Left kidney (tissue), 2 donors: ENCODE measurements around the gene MARCHF11. TPM values are rescaled to one million over a fixed set of nuclear protein-coding genes. Genes with fewer than 3 reads are reported as not detected.

Experiments used
- DNase-seq: peaks from one replicate; pipeline ENCODE4 v3.0.0-alpha.2; 2013
- polyA plus RNA-seq: library from polyadenylated mRNA; unstranded; fragments of 120-200 nt; gene quantifications from one replicate; pipeline ENCODE4 v1.2.1, GENCODE V29; 2013; ENCODE audit not compliant: insufficient read length

MARCHF11 gene
- polyA plus RNA-seq, 1 donor: 1.7 TPM

- DNase-seq: no peak
Measured at GRCh38 chr5:16057277-16057676, 122.3 kb downstream of the MARCHF11 start.

GRCh38 chr5:16051246-16051755, 128.3 kb downstream of the MARCHF11 start:
- no peak for DNase-seq

GRCh38 chr5:16050414-16050813, 129.2 kb downstream of the MARCHF11 start:
- no peak for DNase-seq

- no peak for DNase-seq
Measured at GRCh38 chr5:16049761-16050160, 129.8 kb downstream of the MARCHF11 start.

GRCh38 chr5:16048132-16048531, 131.5 kb downstream of the MARCHF11 start:
- no peak for DNase-seq

GRCh38 chr5:16043349-16043965, 136.1 kb downstream of the MARCHF11 start:
- DNase-seq: no peak

GRCh38 chr5:16037121-16037845, 142.3 kb downstream of the MARCHF11 start:
- DNase-seq: no peak

- DNase-seq: no peak
Measured at GRCh38 chr5:16034319-16035001, 145.1 kb downstream of the MARCHF11 start.

GRCh38 chr5:16033187-16033925, 146.2 kb downstream of the MARCHF11 start:
- no peak for DNase-seq

GRCh38 chr5:16028708-16029107, 150.9 kb downstream of the MARCHF11 start:
- DNase-seq: no peak

- DNase-seq: no peak
Measured at GRCh38 chr5:16025681-16026080, 153.9 kb downstream of the MARCHF11 start.

GRCh38 chr5:16018970-16019369, 160.6 kb downstream of the MARCHF11 start:
- no peak for DNase-seq

GRCh38 chr5:16017720-16018119, 161.9 kb downstream of the MARCHF11 start:
- DNase-seq: no peak
